H9 (cell line): Measurements from ENCODE around the gene ANKK1. TPM values are rescaled to one million over a fixed set of nuclear protein-coding genes. Genes with fewer than 3 reads are reported as not detected.

ENCODE experiments used
- DNase-seq: peaks from one replicate; pipeline ENCODE4 v3.0.0-alpha.2; 2017
- H2AFZ ChIP-seq: one replicate; pipeline ENCODE4 v1.6.1; 2013; ENCODE audit warnings: mild to moderate bottlenecking, low read length, control low read depth, moderate library complexity
- H2AK5ac ChIP-seq: 2 replicates; pipeline ENCODE4 v1.6.1; 2013; ENCODE audit warnings: low read length, control low read depth, mixed read lengths; ENCODE audit not compliant: insufficient read length
- H2BK120ac ChIP-seq: one replicate; pipeline ENCODE4 v1.6.1; 2013; ENCODE audit warnings: low read depth, mild to moderate bottlenecking, low read length, control low read depth, inconsistent platforms; ENCODE audit not compliant: poor library complexity, severe bottlenecking
- H2BK12ac ChIP-seq: 2 replicates; pipeline ENCODE4 v1.6.1; 2013; ENCODE audit warnings: low read length, control low read depth, mixed read lengths, low read depth; ENCODE audit not compliant: insufficient read length
- H2BK15ac ChIP-seq: 2 replicates; pipeline ENCODE4 v1.6.1; 2013; ENCODE audit warnings: low read depth, low read length, control low read depth
- H2BK20ac ChIP-seq: one replicate; pipeline ENCODE4 v1.6.1; 2013; ENCODE audit warnings: low read depth, mild to moderate bottlenecking, low read length, control low read depth, inconsistent platforms; ENCODE audit not compliant: poor library complexity, severe bottlenecking
- H2BK5ac ChIP-seq: 2 replicates; pipeline ENCODE4 v1.6.1; 2013; ENCODE audit warnings: low read length, control low read depth, mixed read lengths; ENCODE audit not compliant: insufficient read length
- H3K14ac ChIP-seq: 2 replicates; pipeline ENCODE4 v1.6.1; 2013; ENCODE audit warnings: low read length, control low read depth; ENCODE audit not compliant: insufficient read depth
- H3K18ac ChIP-seq: 2 replicates; pipeline ENCODE4 v1.6.1; 2013; ENCODE audit warnings: low read depth, mild to moderate bottlenecking, mixed read lengths, low read length, control low read depth; ENCODE audit not compliant: insufficient read length
- H3K23ac ChIP-seq: 2 replicates; pipeline ENCODE4 v1.6.1; 2013; ENCODE audit warnings: low read length, control low read depth, mixed read lengths, low read depth; ENCODE audit not compliant: insufficient read length
- H3K23me2 ChIP-seq: 2 replicates; pipeline ENCODE4 v1.6.1; 2013; ENCODE audit warnings: low read depth, mild to moderate bottlenecking, mixed read lengths, low read length, control low read depth; ENCODE audit not compliant: insufficient read length, poor library complexity, severe bottlenecking
- H3K27ac ChIP-seq: 2 replicates; pipeline ENCODE4 v1.5.1; 2013; ENCODE audit warnings: low read length, control low read depth, mixed read lengths, low read depth; ENCODE audit not compliant: insufficient read length
- H3K27me3 ChIP-seq: 2 replicates; pipeline ENCODE4 v1.6.1; 2013; ENCODE audit warnings: low read length, control low read depth, inconsistent platforms; ENCODE audit not compliant: insufficient read depth
- H3K4ac ChIP-seq: 2 replicates; pipeline ENCODE4 v1.6.1; 2013; ENCODE audit warnings: low read depth, mild to moderate bottlenecking, control low read depth, inconsistent platforms, low read length, moderate library complexity
- H3K4me1 ChIP-seq: 2 replicates; pipeline ENCODE4 v1.6.1; 2013; ENCODE audit warnings: low read length, control low read depth, inconsistent platforms; ENCODE audit not compliant: insufficient read depth
- H3K4me2 ChIP-seq: 2 replicates; pipeline ENCODE4 v1.6.1; 2013; ENCODE audit warnings: low read length, control low read depth, mixed read lengths; ENCODE audit not compliant: insufficient read length, insufficient read depth
- H3K56ac ChIP-seq: 2 replicates; pipeline ENCODE4 v1.6.1; 2013; ENCODE audit warnings: low read depth, mild to moderate bottlenecking, mixed read lengths, low read length, control low read depth; ENCODE audit not compliant: insufficient read length
- H3K79me1 ChIP-seq: 2 replicates; pipeline ENCODE4 v1.6.1; 2013; ENCODE audit warnings: low read depth, mild to moderate bottlenecking, moderate library complexity, low read length, control low read depth, inconsistent platforms; ENCODE audit not compliant: insufficient read depth, poor library complexity, severe bottlenecking
- H3K79me2 ChIP-seq: 2 replicates; pipeline ENCODE4 v1.6.1; 2013; ENCODE audit warnings: low read length, control low read depth, inconsistent platforms; ENCODE audit not compliant: insufficient read depth
- H3K9ac ChIP-seq: 2 replicates; pipeline ENCODE4 v1.6.1; 2013; ENCODE audit warnings: low read length, control low read depth, mixed read lengths; ENCODE audit not compliant: insufficient read length; ENCODE audit errors: extremely low read depth
- H3K9me3 ChIP-seq: one replicate; pipeline ENCODE4 v1.6.1; 2013; ENCODE audit warnings: low read depth, low read length, inconsistent platforms; ENCODE audit not compliant: control insufficient read depth
- H3T11ph ChIP-seq: one replicate; pipeline ENCODE4 v1.6.1; 2013; ENCODE audit warnings: mild to moderate bottlenecking, low read length, control low read depth, inconsistent platforms
- H4K20me1 ChIP-seq: one replicate; pipeline ENCODE4 v1.6.1; 2013; ENCODE audit not compliant: control insufficient read depth, insufficient read length, insufficient read depth
- H4K5ac ChIP-seq: 2 replicates; pipeline ENCODE4 v1.6.1; 2013; ENCODE audit warnings: low read depth, mild to moderate bottlenecking, mixed read lengths, low read length, control low read depth; ENCODE audit not compliant: insufficient read length
- H4K8ac ChIP-seq: replicated peaks from 2 replicates; pipeline ENCODE4 v1.6.1; 2013; ENCODE audit warnings: low read length, control low read depth, mixed read lengths, low read depth; ENCODE audit not compliant: insufficient read length
- H4K91ac ChIP-seq: 2 replicates; pipeline ENCODE4 v1.6.1; 2013; ENCODE audit warnings: low read depth, mild to moderate bottlenecking, moderate library complexity, mixed read lengths, low read length, control low read depth; ENCODE audit not compliant: insufficient read length
- H3K27ac Mint-ChIP-seq, 3 experiments: 2 replicates in 2 of 3; 3 replicates in 1 of 3; pipeline ENCODE4 v1.8.0; 2020 to 2021; ENCODE audit warnings: mixed read lengths in 3 of 3, mild to moderate bottlenecking in 1 of 3, moderate library complexity in 1 of 3
- H3K27me3 Mint-ChIP-seq: 2 replicates; pipeline ENCODE4 v1.8.0; 2021; ENCODE audit warnings: low read depth, mild to moderate bottlenecking, moderate library complexity, mixed read lengths
- H3K36me3 Mint-ChIP-seq, 3 experiments: 2 replicates in 2 of 3; 3 replicates in 1 of 3; pipeline ENCODE4 v1.8.0; 2020 to 2021; ENCODE audit warnings: low read depth in 3 of 3, mixed read lengths in 3 of 3; ENCODE audit not compliant: insufficient read depth in 1 of 3
- H3K4me1 Mint-ChIP-seq, 2 experiments: 2 replicates each; pipeline ENCODE4 v1.8.0; 2020; ENCODE audit warnings: mixed read lengths in 2 of 2
- H3K4me3 Mint-ChIP-seq, 2 experiments: 2 replicates in 1 of 2; 3 replicates in 1 of 2; pipeline ENCODE4 v1.8.0; 2020 to 2021; ENCODE audit warnings: mild to moderate bottlenecking in 2 of 2, mixed read lengths in 2 of 2, moderate library complexity in 1 of 2
- H3K9me3 Mint-ChIP-seq, 2 experiments: 2 replicates in 1 of 2; 3 replicates in 1 of 2; pipeline ENCODE4 v1.8.0; 2020; ENCODE audit warnings: mild to moderate bottlenecking in 2 of 2, mixed read lengths in 2 of 2, moderate library complexity in 1 of 2
- CTCF ChIP-seq: fragments of 200-600 bp; sonication (generic); conservative IDR thresholded peaks from 3 replicates; pipeline ENCODE4 v1.8.0; 2021; ENCODE audit warnings: antibody characterized with exemption, mild to moderate bottlenecking
- WGBS: extraction: QIAGEN DNeasy Blood & Tissue Kit; methylation state at CpG from one replicate; pipeline ENCODE4 v1.1.7; 2013; ENCODE audit warnings: missing lambda C conversion rate, low lambda C conversion rate, mixed read lengths; ENCODE audit not compliant: insufficient read length; ENCODE audit errors: extremely low coverage; 5-methylcytosine and 5-hydroxymethylcytosine counted together
- total RNA-seq: library from RNA; stranded (reverse); gene quantifications from 2 replicates; pipeline ENCODE4 v1.2.1, GENCODE V29; 2021

Gene ANKK1
- total RNA-seq, 1 experiment from 2014 or later: 0.20 TPM

DNA sequence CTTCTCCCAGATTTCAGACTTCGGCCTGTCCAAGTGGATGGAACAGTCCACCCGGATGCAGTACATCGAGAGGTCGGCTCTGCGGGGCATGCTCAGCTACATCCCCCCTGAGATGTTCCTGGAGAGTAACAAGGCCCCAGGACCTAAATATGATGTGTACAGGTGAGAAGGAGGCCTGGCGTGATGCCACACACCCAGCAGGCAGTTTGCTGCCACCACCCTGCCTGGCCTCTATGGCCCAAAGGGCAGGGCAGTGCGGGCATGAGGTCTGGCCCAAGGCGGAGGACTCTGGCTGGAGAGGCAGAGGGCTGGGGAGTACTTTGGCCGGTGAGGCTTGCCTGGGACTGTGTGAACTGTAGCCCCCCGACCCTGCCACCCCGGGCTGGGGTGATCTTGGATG, 7.3 kb downstream of the ANKK1 start:
- WGBS: no CpG with 5 or more reads among the region's 11 CpGs
- no peak overlapping the region for H3T11ph ChIP-seq
- no peak overlapping the region for H4K8ac ChIP-seq
- no peak for TF ChIP-seq CTCF
- no peaks in the 10 kb centered on the region for H3K79me1 ChIP-seq
- H2BK20ac ChIP-seq: no peak overlapping the region
- no peak overlapping the region for H4K5ac ChIP-seq
- no peak overlapping the region; the same call in 1 of the 2 replicates for H3K14ac ChIP-seq
- no peaks in the 10 kb centered on the region for H4K20me1 ChIP-seq
- H2BK15ac ChIP-seq: no peak overlapping the region
- H4K91ac ChIP-seq: no peak overlapping the region
- no peaks in the 10 kb centered on the region for H3K36me3 Mint-ChIP-seq
- H3K23ac ChIP-seq: no peak overlapping the region
- H3K79me2 ChIP-seq: no peaks in the 10 kb centered on the region
- no peak overlapping the region for H2AFZ ChIP-seq
- 0 out of 4 replicates have a peak, but pooled peaks cover 0 to 4% of the 10 kb centered on the region in 2 experiments for H3K4me1 Mint-ChIP-seq
- H3K23me2 ChIP-seq: no peaks in the 10 kb centered on the region
- no peak overlapping the region for H3K4ac ChIP-seq
- H3K4me2 ChIP-seq: no peak overlapping the region
- H3K9ac ChIP-seq: no peak overlapping the region
- no peak overlapping the region for H2AK5ac ChIP-seq
- no peak overlapping the region for H3K27ac Mint-ChIP-seq
- no peak overlapping the region for H3K27ac ChIP-seq
- no peak overlapping the region for H3K56ac ChIP-seq
- no peaks in the 10 kb centered on the region for H3K9me3 ChIP-seq
- H2BK5ac ChIP-seq: no peak overlapping the region
- H3K18ac ChIP-seq: no peak overlapping the region
- no peaks in the 10 kb centered on the region for H3K27me3 ChIP-seq
- H3K4me1 ChIP-seq: no peaks in the 10 kb centered on the region
- no peak overlapping the region for H3K4me3 Mint-ChIP-seq
- no peak overlapping the region for H2BK12ac ChIP-seq
- peaks cover 6% of the 10 kb centered on the region for H3K27me3 Mint-ChIP-seq
- H2BK120ac ChIP-seq: no peak overlapping the region
- no peak for DNase-seq
- H3K9me3 Mint-ChIP-seq: no peaks in the 10 kb centered on the region
